H1 (cell line): Measurements from ENCODE around the gene SLC16A8. TPM values are rescaled to one million over a fixed set of nuclear protein-coding genes. Genes with fewer than 3 reads are reported as not detected.

Experiments
- FOSL1 ChIP-seq: IDR thresholded peaks from 2 replicates; pipeline ENCODE4 v1.6.1; 2011; ENCODE audit warnings: mild to moderate bottlenecking, low read depth, low read length, moderate library complexity; ENCODE audit not compliant: insufficient read depth
- polyA plus RNA-seq, 7 experiments: library from polyadenylated mRNA; depleted of rRNA in 3 of 7; stranded (reverse) in 5 of 7; unstranded in 2 of 7; fragments of >200 nt in 5 of 7; fragments of 200-250 nt in 2 of 7; gene quantifications; 1 replicate in 5 of 7; 2 replicates in 1 of 7; 4 replicates in 1 of 7; pipeline versions ENCODE4 v1.2.1 to v1.2.3, GENCODE V29; 2011 to 2013; ENCODE audit warnings: missing spikeins in 2 of 7, mixed read lengths in 2 of 7
- total RNA-seq: library from RNA; stranded (reverse); fragmentation: NEBNext Ultra II Directional; extraction: Animal tissue kit (Norgen Biotek cat#: 25700); gene quantifications from 2 replicates; pipeline ENCODE4 v1.2.1, GENCODE V29; 2021

The SLC16A8 gene
- total and polyA plus RNA-seq, 2 of the 8 experiments (the other 6 are each of a cell fraction or from before 2014, with no cell fraction given): 0.70 TPM; not detected in 1

GRCh38 chr22:38070250-38070921, 13.6 kb downstream of the SLC16A8 start (continued):
- no peak for TF ChIP-seq FOSL1
